CD4-positive, alpha-beta T cell treated with Interleukin-6 for 4 hours (primary cell): Measurements from ENCODE around the gene ELOVL2.
"Not testable (repeated sequence)": the region's sequence is repeated elsewhere in the genome, so short reads cannot be mapped to it uniquely, and the experiment has no call there.

ENCODE experiments used
- DNase-seq: peaks from one replicate; pipeline ENCODE4 v3.0.0-alpha.2; 2020; ENCODE audit warnings: mixed read lengths

ELOVL2 gene, protein sequence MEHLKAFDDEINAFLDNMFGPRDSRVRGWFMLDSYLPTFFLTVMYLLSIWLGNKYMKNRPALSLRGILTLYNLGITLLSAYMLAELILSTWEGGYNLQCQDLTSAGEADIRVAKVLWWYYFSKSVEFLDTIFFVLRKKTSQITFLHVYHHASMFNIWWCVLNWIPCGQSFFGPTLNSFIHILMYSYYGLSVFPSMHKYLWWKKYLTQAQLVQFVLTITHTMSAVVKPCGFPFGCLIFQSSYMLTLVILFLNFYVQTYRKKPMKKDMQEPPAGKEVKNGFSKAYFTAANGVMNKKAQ

GRCh38 chr6:11043961-11044711 lies at the start of gene ELOVL2:
TSS of gene ELOVL2 (minus strand) at chr6:11044305. CDS start at chr6:11044230, 75 bp downstream.
- DNase-seq = peak; percentile 10

GRCh38 chr6:11093376-11093625 lies 49.2 kb upstream of the ELOVL2 start:
- no peak for DNase-seq

DNA sequence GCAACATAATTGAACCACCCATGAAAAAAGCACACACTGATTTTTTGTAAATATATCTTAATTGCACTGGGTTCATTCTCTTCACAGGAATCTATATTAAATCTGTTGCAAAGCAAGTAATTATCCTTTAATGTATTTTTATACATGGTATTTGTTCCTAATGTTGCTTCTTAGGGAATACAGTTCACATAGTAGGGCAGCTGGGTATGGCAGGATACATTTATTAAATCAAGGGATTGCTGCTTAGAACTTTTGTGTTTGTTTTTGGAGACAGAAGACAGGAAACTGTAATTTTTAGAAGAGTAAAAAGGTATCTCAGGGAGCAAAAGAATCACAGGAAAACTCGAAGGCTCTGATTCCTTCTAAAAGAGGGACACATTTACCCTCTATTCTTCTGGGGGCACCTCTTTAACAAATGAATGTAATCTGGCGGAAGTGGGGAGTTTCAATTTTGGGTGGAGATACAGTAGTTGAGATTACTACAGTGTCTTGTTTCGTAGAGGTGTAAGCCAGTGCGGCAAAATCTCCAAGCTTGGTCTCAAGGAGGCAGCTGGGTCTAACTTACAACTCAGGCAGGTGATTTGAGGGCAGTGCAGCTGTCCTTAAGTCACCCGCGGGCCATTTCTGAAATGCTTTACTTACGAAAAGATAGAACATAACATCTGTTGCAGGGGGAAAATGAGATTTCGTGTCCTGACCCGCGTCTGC lies 48.7 kb upstream of the ELOVL2 start:
- DNase-seq = no peak

- not testable (repeated sequence) for DNase-seq
Observed at GRCh38 chr6:11091141-11091540, 47.0 kb upstream of the ELOVL2 start.

- no peak for DNase-seq
Observed at GRCh38 chr6:11089695-11090094, 45.6 kb upstream of the ELOVL2 start.

GRCh38 chr6:11087141-11087812 lies 43.2 kb upstream of the ELOVL2 start:
- DNase-seq = not testable (repeated sequence)

GRCh38 chr6:11085758-11086435 lies 41.8 kb upstream of the ELOVL2 start:
- no peak for DNase-seq

DNA sequence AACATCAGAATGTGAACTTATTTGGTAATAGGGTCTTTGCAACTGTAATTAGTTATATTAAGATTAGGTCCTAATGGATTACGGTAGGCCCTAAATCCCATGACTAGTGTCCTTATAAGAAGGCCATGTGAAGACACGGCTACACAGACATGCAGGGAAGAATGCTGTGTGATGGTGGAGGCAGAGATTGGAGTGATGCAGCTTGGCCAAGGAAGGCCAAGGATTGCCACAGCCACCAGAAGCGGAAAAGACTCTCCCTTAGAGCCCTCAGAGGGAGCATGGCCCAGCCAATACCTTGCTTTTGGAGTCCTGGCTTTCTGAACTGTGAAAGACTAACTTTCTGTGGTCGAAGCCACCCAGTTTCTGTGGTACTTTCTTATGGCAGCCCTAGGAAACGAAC lies 39.9 kb upstream of the ELOVL2 start:
- no peak for DNase-seq

DNA sequence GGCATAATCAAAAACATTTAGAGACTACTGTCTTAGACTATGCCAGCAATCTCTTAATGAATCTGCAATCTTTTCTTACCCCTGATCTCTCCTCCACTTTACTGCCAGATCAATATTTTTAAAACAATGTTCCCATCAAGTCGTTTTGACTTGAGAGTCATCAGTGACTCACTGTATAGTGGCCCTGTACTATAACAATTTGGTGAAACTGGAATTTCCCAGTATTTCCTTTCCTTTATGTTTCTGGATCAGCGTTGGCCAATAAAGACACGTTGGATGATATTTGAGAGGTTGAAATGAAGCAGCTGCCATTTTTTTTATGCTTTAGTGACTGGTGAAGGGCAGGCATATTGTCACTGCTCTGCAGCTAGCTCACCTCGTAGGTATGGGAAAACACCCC lies 39.4 kb upstream of the ELOVL2 start:
- DNase-seq = no peak

- DNase-seq = no peak
Observed at GRCh38 chr6:11080296-11080695, 36.2 kb upstream of the ELOVL2 start.

GRCh38 chr6:11078266-11078665 lies 34.2 kb upstream of the ELOVL2 start:
- no peak for DNase-seq

DNA sequence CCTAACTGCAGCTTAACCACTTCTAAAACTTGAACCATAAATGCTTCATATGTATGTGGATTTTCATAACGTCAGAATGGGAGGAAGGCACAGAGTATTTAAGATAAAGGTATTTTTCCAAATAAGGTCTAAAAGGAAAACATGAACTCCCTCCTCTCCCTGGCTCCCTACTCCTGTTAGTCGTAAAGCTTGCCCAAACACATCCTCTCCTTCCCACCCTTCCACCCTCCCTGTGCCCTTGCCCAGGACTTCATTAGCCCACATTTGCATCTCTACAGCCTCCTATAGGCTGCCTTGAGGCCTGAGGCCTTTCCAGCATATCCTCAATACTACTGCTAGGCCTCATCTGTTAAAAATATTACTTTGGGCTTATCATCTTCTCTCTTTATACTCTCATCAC lies 32.4 kb upstream of the ELOVL2 start:
- DNase-seq = no peak

- no peak for DNase-seq
Observed at GRCh38 chr6:11072101-11072500, 28.0 kb upstream of the ELOVL2 start.

DNA sequence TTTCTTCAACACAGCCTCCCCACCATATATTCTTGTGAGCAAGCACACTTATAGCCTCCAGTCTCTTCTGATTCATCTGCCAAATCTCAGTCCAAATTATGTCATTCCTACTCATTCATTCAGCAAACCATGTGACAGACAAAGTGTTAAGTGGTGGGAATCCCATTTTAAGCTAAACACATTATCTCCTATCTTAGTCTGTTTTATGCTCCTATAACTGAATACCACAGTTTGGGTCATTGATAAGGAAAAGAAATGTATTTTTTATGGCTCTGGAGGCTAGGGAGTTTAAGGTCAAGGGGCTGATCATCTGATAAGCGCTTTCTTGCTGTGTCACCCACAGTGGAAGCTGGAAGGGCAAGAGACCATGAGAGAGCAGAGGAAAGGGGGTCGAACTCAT lies 25.7 kb upstream of the ELOVL2 start:
- no peak for DNase-seq

GRCh38 chr6:11067348-11067747 lies 23.2 kb upstream of the ELOVL2 start:
- DNase-seq = no peak

- no peak for DNase-seq
Observed at GRCh38 chr6:11066505-11067347, 22.6 kb upstream of the ELOVL2 start.

DNA sequence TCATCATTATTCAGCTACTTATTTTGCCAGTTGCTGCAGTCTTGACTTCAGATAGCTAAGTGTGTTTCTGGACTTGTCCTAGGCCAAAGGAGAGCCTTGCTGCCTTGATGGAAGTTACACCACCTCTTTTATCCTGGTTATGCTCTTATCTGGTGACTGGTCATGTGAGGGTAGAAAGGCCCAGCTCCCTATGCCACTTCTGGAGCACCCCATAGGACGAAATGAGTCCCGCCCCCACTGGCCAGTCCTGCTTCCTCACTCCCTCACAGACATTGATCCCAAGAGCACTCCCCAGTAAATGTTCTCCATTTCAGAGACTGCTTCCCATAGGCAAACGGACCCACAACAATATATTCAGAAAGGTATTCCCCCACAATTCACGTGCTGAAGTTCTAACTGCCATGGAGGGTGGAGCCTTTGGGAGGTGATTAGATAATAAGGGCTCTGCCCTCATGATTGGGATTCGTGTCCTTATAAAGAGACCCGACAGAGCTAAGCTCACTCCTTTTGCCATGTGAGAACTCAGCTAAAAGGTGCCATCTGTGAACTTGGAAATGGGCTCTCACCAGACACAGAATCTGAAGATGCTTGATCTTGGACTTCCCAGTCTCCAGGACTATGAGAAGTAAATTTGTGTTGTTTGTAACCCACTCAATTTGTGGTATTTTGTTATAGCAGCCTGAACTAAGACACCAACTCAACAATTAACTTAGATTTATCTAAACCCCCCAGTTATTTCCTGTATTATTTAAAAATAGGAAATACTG lies 21.5 kb upstream of the ELOVL2 start:
- DNase-seq = no peak

- no peak for DNase-seq
Observed at GRCh38 chr6:11064836-11065235, 20.7 kb upstream of the ELOVL2 start.

DNA sequence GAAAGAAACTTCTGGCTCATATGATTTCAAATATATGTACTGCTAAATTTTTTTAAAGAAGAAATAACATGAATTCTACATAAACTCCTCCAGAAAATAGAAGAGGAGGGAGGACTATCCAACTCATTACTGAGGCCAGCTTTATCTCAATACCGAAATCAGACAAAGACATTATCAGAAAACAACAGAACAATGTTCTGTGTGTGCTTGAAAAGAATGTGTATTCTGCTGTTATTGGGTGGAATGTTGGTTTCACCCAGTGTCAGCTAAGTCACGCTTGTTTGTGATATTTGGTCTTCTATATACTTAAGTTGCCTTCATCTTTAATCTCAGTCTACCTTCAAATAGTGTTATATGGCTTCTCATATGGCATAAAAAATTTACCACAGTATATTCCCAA lies 18.6 kb upstream of the ELOVL2 start:
- DNase-seq = no peak

DNA sequence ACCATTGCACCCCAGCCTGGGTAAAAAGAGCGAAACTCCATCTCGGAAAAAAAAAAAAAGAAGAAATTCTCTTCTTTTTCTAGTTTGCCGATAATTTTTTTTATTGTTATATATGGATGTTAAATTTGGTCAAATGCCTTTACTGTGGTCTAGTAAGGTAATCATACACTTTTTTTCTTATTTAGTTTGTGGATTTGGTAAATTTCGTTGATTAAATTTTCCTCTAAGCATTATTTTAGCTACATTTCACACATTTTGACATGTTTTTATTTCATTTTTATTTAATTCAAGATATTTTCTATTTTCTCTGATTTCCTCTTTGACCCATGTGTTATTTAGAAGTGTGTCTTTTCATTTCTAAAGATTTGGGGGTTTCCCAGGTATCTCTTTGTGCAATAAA lies 18.0 kb upstream of the ELOVL2 start:
- no peak for DNase-seq

- DNase-seq = no peak
Observed at GRCh38 chr6:11058406-11058805, 14.3 kb upstream of the ELOVL2 start.
